Sigmoid colon (tissue), 7 donors: ENCODE results near the gene APOBEC2. TPM values are rescaled to one million over a fixed set of nuclear protein-coding genes. Genes with fewer than 3 reads are reported as not detected.

Experiments used
- DNase-seq: peaks from one replicate; pipeline ENCODE4 v3.0.0-alpha.2; 2019
- H3K27ac ChIP-seq, 4 donors: fragments of 200-600 bp; sonication (generic); one replicate each; pipeline ENCODE4 v1.5.1; 2016 to 2019; ENCODE audit warnings: mild to moderate bottlenecking in 1 of 4
- H3K27me3 ChIP-seq, 3 donors: fragments of 200-600 bp; sonication (generic); one replicate each; pipeline ENCODE4 v1.5.1; 2019; ENCODE audit warnings: mild to moderate bottlenecking in 1 of 3
- H3K36me3 ChIP-seq, 4 donors: fragments of 200-600 bp; sonication (generic); one replicate each; pipeline ENCODE4 v1.5.1; 2016 to 2019
- H3K4me1 ChIP-seq, 4 donors: fragments of 200-600 bp; sonication (generic); one replicate each; pipeline ENCODE4 v1.5.1; 2017 to 2019
- H3K4me3 ChIP-seq, 4 donors: fragments of 200-600 bp; sonication (generic); one replicate each; pipeline ENCODE4 v1.5.1; 2017 to 2019; ENCODE audit warnings: mild to moderate bottlenecking in 2 of 4, moderate library complexity in 1 of 4
- H3K9me3 ChIP-seq, 4 donors: fragments of 200-600 bp in 3 of 4; sonication (generic) in 3 of 4; one replicate each; pipeline versions ENCODE4 v1.5.1 to v1.6.1; 2013 to 2019
- CTCF ChIP-seq, 4 experiments: fragments of 450-650 bp in 3 of 4; fragments of 200-600 bp in 1 of 4; IDR thresholded peaks; one replicate each; pipeline ENCODE4 v1.5.1; 2016 to 2019; ENCODE audit warnings: antibody characterized with exemption in 4 of 4, mild to moderate bottlenecking in 3 of 4, moderate library complexity in 2 of 4
- EP300 ChIP-seq, 4 donors: sonication (generic); formaldehyde crosslinking; IDR thresholded peaks; one replicate each; pipeline ENCODE4 v1.6.1; 2017; ENCODE audit warnings: antibody characterized with exemption in 4 of 4
- POLR2A ChIP-seq, 2 donors: fragments of 450-650 bp; IDR thresholded peaks; one replicate each; pipeline ENCODE4 v1.6.1; 2016; ENCODE audit warnings: antibody characterized with exemption in 2 of 2, mild to moderate bottlenecking in 2 of 2, moderate library complexity in 2 of 2
- POLR2AphosphoS5 ChIP-seq, 4 donors: sonication (generic); formaldehyde crosslinking; IDR thresholded peaks; one replicate each; pipeline ENCODE4 v1.6.1; 2017; ENCODE audit warnings: antibody characterized with exemption in 4 of 4
- WGBS, 2 donors: extraction: QIAGEN DNeasy Blood & Tissue Kit; methylation state at CpG; one replicate each; pipeline ENCODE4 v1.1.7; 2013; 5-methylcytosine and 5-hydroxymethylcytosine counted together
- intact Hi-C: fragments of 100-400 bp; cut with DNase I; formaldehyde crosslinking; loops from one replicate; pipeline ENCODE4 v1.15.1; 2023
- polyA plus RNA-seq, 3 donors: library from polyadenylated mRNA; stranded (reverse); fragments of 200-250 nt; gene quantifications; one replicate each; pipeline ENCODE4 v1.2.3, GENCODE V29; 2013
- total RNA-seq, 4 donors: library from RNA; depleted of rRNA; stranded (reverse); fragments of >200 nt; gene quantifications; one replicate each; pipeline ENCODE4 v1.1.0, GENCODE V29; 2016
- donor health status: healthy with polysubstance abuse.
- donor health status: Bipolar disorder and iron deficiency.
- donor health status: healthy.

APOBEC2 gene
- total and polyA plus RNA-seq, 7 donors = 0.20 to 1.1 (median 0.68) TPM; not detected in 2

GRCh38 chr6:41036601-41037000 lies 16.4 kb upstream of the APOBEC2 start:
- 75 to 91% methylated on average over 2 of the region's 2 CpGs for WGBS, 2 donors
- no peak overlapping the region for H3K27ac ChIP-seq
- H3K36me3 ChIP-seq = no peaks in the 10 kb centered on the region
- no peak for TF ChIP-seq CTCF (IDR thresholded peaks at IDR 0.05)
- no peak for TF ChIP-seq POLR2A (IDR thresholded peaks at IDR 0.05)
- no peak for TF ChIP-seq POLR2AphosphoS5 (IDR thresholded peaks at IDR 0.05)
- TF ChIP-seq EP300 (IDR thresholded peaks at IDR 0.05) = no peak
- intact Hi-C loops = no loop called here
- no peak overlapping the region for H3K4me3 ChIP-seq
- H3K9me3 ChIP-seq = no peaks in the 10 kb centered on the region
- no peak for DNase-seq
- no peaks in the 10 kb centered on the region for H3K4me1 ChIP-seq
- H3K27me3 ChIP-seq = no peaks in the 10 kb centered on the region

GRCh38 chr6:41037107-41037900 lies 15.7 kb upstream of the APOBEC2 start:
- no peak overlapping the region for H3K4me3 ChIP-seq
- H3K9me3 ChIP-seq = no peaks in the 10 kb centered on the region
- DNase-seq = no peak
- 92 to 93% methylated on average over 13 of the region's 13 CpGs for WGBS, 2 donors
- no peaks in the 10 kb centered on the region for H3K4me1 ChIP-seq
- H3K27me3 ChIP-seq = no peaks in the 10 kb centered on the region
- intact Hi-C loops = no loop called here
- no peak for TF ChIP-seq CTCF (IDR thresholded peaks at IDR 0.05)
- no peak for TF ChIP-seq POLR2AphosphoS5 (IDR thresholded peaks at IDR 0.05)
- TF ChIP-seq EP300 (IDR thresholded peaks at IDR 0.05) = no peak
- TF ChIP-seq POLR2A (IDR thresholded peaks at IDR 0.05) = no peak
- no peak overlapping the region for H3K27ac ChIP-seq
- H3K36me3 ChIP-seq = no peaks in the 10 kb centered on the region

GRCh38 chr6:41038205-41038604 lies 14.8 kb upstream of the APOBEC2 start:
- TF ChIP-seq POLR2A (IDR thresholded peaks at IDR 0.05) = no peak
- TF ChIP-seq POLR2AphosphoS5 (IDR thresholded peaks at IDR 0.05) = no peak
- no peak for TF ChIP-seq EP300 (IDR thresholded peaks at IDR 0.05)
- no peak for TF ChIP-seq CTCF (IDR thresholded peaks at IDR 0.05)
- Histone ChIP-seq H3K27ac (no peak overlapping the region), H3K4me3 (no peak overlapping the region), H3K36me3 (no peaks in the 10 kb centered on the region), H3K27me3 (no peaks in the 10 kb centered on the region), H3K4me1 (no peaks in the 10 kb centered on the region), H3K9me3 (no peaks in the 10 kb centered on the region)
- intact Hi-C loops = no loop called here
- WGBS, 2 donors = 87 to 90% methylated on average over 3 of the region's 3 CpGs
- DNase-seq = no peak

GRCh38 chr6:41039060-41039998 lies 13.7 kb upstream of the APOBEC2 start, which contains the start of gene UNC5CL:
TSS of gene UNC5CL (minus strand) at chr6:41039221. CDS start at chr6:41035074, 4,147 bp downstream.
- Histone ChIP-seq H3K36me3 (no peaks in the 10 kb centered on the region), H3K4me3 (no peak within 1 kb of the TSS), H3K4me1 (no peaks in the 10 kb centered on the region), H3K9me3 (no peaks in the 10 kb centered on the region), H3K27ac (no peak within 1 kb of the TSS), H3K27me3 (no peaks in the 10 kb centered on the region)
- intact Hi-C loops = no loop called here
- peak in 3 of 4 experiments; percentile 25 to 44 (median 41) for TF ChIP-seq CTCF (IDR thresholded peaks at IDR 0.05)
- no peak for TF ChIP-seq POLR2AphosphoS5 (IDR thresholded peaks at IDR 0.05)
- WGBS, 2 donors = 46 to 66% methylated on average over 10 of the region's 10 CpGs
- no peak for DNase-seq
